ENCODE measurements around the gene SPATA3.

SPATA3 gene

GRCh38 chr2:231030725-231031124, 34.8 kb downstream of the SPATA3 start:
- no peak for DNase-seq (ENCODE audit: low spot score)

DNA sequence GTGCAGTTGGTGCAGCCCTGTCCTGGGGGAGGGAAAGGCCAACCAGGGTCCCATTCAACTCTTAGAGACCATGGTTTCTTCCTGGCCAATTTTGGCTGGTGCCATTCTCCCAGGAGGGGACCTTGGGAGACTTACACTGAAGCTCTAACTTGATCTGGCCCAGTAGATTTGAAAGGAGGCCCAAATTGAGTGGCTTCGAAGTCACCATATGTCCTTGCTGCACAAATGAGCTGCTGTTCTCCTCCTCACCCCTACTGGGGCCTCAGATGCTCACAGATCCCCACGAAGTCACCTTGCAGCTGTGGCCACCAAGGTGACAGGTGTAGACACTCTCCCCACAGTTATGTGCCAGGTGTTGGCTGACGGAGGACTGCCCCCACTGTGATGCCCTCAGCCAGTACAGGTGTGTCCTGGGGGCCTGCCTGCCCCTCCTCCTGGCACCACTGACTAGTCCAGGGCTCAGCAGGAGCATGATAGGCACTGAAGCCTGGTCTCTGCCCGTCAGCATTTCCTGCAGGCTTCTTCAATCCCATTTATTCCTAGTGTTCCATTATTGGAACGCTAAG, 36.7 kb downstream of the SPATA3 start:
- no peak for DNase-seq (ENCODE audit: low spot score)

- DNase-seq (ENCODE audit: low spot score) = no peak
Observed at GRCh38 chr2:231033147-231034132, 37.5 kb downstream of the SPATA3 start.

DNA sequence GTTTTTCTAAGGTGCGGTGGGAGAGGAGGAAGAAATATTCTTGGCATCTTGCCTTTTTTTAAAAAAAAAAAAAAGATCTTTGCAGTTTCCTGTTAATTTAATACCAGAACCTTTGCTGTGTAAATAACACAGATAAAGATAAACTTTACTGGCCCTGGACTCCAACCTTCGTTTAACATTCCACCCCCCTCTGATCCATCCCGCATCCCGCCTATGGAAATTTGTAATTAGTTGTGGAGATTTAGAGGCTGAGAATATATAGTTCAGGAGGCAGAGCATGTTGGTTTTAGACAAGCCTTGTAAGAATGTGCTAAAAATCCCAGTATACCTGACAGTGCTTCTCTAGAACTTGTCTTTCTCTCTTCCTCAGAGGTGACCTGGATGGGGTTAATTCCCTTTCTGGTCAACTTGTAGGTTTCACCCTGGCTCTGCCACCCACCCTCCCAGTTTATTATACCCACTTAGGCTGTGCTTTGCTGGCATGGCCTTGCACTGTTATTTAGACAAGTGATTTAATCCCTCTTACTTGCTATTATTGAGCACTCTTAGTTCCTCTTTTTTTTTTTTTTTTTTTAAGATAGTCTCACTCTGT, 38.5 kb downstream of the SPATA3 start:
- no peak for DNase-seq (ENCODE audit: low spot score)

- DNase-seq (ENCODE audit: low spot score) = no peak
Observed at GRCh38 chr2:231036131-231036530, 40.2 kb downstream of the SPATA3 start.

DNA sequence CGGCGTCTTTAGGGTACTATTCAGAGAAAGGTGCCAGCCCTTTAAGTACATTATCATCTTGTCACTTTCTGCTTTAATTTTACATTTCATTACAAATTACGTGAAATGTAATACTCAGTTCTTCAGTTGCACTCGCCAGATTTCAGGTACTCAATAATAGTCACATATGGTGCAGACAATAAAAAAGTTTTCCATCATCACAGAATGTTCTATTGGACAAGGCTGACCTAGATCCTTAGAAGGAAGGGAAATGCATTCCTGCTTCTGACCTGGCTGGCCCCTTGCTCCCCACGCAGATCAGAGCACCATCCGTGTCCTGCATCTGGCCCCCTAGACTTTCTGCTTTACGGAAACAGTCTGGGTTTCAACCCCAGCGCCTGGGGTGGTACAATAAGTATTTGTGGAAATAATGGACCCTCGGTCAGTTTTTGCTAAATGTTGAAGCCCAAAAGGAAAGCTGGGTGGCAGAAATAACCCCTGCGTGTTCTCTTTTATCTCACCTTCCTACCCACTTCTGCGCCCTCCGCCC, 40.7 kb downstream of the SPATA3 start:
- DNase-seq (ENCODE audit: low spot score) = no peak

DNA sequence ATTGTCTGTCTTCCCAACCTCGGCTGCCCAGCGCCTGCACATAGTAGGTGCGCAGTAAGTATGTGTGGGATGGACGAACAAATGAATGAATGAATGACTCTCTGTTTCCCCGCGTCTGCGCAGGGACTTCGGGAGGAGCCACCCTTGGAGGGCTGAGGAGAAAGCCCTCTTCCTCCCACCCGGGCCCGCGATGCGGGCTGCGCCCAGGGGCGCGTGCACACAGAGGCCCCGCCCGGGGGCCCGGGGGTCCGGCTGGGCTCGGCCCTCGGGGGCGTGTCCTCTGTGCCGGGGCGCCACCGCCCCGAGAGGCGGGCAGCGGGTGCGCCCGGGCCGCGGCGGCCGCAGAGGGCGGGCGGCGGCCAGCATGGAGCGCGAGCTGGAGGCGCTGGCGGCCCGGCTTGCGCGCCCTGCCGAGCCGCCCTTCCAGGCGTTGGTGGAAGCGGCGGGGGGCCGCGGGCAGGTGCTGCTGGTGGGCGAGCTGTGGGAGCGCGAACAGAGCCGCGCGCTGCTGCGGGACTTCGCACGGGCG, 41.3 kb downstream of the SPATA3 start, which contains the start of gene C2orf72:
Gene C2orf72 (plus strand): TSS at position 322 of the 529 bp plus-strand sequence. CDS start 43 bp downstream, at position 365.
- no peak for DNase-seq (ENCODE audit: low spot score)

GRCh38 chr2:231037731-231038482, 42.0 kb downstream of the SPATA3 start:
- DNase-seq (ENCODE audit: low spot score) = no peak

DNA sequence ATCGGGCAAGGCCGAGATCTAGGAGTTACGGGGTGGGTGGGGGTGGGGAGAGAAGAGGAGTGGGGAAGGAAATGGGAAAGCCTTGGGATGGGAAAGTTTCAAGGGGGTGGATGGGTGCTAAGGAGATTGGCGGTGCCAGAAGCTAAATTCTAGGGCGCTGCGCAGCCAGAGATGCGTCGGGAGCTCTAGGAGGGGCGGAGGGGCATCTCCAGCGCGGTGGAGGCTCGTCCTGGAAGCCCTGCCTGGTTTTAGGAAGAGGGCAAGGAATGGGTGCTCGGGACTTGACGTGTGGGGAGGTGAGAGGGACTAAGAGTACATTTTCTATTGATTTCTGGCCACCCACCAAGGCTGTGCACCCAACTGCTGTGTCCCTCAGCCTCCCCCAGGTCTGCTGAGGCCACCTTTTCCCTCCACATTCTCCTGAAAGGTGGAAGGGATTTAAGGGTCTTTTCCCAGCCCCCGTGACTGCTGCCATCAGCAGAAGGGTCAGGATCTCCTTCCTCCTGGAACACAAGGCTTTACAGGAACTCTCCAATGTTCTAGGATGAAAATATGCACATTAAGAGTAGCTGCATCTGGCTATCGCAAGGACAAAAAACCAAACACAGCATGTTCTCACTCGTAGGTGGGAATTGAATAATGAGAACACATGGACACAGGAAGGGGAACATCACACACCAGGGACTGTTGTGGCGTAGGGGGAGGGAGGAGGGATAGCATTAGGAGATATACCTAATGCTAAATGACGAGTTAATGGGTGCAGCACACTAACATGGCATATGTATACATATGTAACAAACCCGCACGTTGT, 42.8 kb downstream of the SPATA3 start:
- DNase-seq (ENCODE audit: low spot score) = no peak

GRCh38 chr2:231039294-231039664, 43.4 kb downstream of the SPATA3 start:
- DNase-seq (ENCODE audit: low spot score) = no peak

- no peak for DNase-seq (ENCODE audit: low spot score)
Observed at GRCh38 chr2:231039821-231040364, 44.0 kb downstream of the SPATA3 start.

- DNase-seq (ENCODE audit: low spot score) = no peak
Observed at GRCh38 chr2:231041061-231041689, 45.3 kb downstream of the SPATA3 start.

DNA sequence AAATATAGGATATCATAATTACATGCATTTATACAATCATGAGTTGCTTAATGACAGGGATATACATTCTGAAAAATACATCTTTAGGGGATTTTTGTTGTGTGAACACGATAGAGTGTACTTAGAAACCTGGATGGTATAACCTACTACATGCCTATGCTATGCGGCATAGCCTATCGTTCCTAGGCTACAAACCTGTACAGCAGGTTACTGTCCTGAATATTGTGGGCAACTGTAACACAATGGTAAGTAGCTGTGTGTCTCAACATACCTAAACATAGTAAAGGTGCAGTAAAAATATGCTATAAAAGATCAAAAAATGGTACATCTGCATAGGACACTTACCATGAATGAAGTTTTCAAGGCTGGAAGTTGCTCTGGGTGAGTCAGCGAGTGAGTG, 47.9 kb downstream of the SPATA3 start:
- no peak for DNase-seq (ENCODE audit: low spot score)

DNA sequence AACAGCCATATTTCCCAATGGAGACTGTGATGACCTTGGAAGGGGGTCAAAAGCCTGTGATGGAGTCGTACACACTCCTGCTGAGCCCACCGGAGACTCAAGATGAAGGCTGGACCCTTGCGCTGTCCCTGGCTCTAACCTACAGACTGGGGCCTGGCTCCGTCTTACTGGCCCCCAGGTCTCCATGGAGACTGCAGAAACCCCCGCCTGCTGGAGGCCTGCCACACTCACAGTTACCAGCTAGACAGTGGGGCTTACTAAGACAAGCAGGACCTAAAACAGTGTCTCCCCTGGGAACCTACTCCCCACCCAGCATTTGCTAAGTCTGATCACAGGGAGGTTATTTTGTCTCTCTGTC, 51.0 kb downstream of the SPATA3 start:
- no peak for DNase-seq (ENCODE audit: low spot score)

DNA sequence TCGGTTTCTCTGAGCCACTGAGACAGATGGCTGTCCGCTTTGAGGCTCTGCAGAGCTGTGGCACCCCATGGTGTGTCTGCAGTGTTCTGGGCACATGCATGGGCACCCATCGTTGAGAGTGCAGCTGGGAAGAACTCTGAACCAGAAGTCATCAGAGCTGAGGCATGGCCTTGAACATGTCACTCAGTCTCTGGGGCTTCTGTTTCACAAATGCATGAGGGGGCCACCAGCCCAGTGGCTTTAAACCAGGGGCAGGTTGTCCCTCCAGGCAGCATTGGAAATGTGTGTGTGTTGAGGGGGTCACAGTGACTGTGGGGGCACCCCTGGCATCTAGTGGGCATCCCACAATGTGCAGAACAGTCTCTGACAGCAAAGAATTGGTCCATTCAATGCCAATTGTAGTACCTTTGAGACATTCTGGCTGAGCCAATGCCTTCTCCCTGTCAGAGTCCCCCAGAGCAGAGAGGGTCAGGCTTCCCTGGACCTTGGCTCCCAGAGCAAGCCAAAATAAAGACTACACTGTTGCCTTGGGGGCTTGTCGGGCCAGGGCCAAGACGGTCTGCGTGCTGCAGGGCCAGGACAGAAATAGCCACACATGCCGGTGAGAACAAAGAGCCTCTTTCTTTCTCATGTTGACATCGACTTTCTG, 51.5 kb downstream of the SPATA3 start:
- DNase-seq (ENCODE audit: low spot score) = no peak

GRCh38 chr2:231047923-231048915, 52.3 kb downstream of the SPATA3 start:
- DNase-seq (ENCODE audit: low spot score) = no peak

GRCh38 chr2:231049286-231050017, 53.5 kb downstream of the SPATA3 start:
- DNase-seq (ENCODE audit: low spot score) = no peak

Measured in hepatic stellate cell (primary cell).